Right hindlimb (tissue), 1 donor: ENCODE results near the gene GRK5.
"Not testable (repeated sequence)": the region's sequence is repeated elsewhere in the genome, so short reads cannot be mapped to it uniquely, and the experiment has no call there.

Experiments
- DNase-seq: peaks from one replicate; pipeline ENCODE4 v3.0.0-alpha.2; 2018

The GRK5 gene

GRCh38 chr10:119225083-119225658 lies 17.8 kb downstream of the GRK5 start:
- no peak for DNase-seq

- no peak for DNase-seq
Measured at GRCh38 chr10:119227825-119228224, 20.5 kb downstream of the GRK5 start.

GRCh38 chr10:119231654-119232053 lies 24.3 kb downstream of the GRK5 start:
- no peak for DNase-seq

- DNase-seq: not testable (repeated sequence)
Measured at GRCh38 chr10:119232439-119232838, 25.1 kb downstream of the GRK5 start.

GRCh38 chr10:119233123-119233820 lies 25.9 kb downstream of the GRK5 start:
- no peak for DNase-seq

GRCh38 chr10:119233821-119234220 lies 26.4 kb downstream of the GRK5 start:
- no peak for DNase-seq

GRCh38 chr10:119235356-119235755 lies 28.0 kb downstream of the GRK5 start:
- peak; percentile 75 for DNase-seq

DNA sequence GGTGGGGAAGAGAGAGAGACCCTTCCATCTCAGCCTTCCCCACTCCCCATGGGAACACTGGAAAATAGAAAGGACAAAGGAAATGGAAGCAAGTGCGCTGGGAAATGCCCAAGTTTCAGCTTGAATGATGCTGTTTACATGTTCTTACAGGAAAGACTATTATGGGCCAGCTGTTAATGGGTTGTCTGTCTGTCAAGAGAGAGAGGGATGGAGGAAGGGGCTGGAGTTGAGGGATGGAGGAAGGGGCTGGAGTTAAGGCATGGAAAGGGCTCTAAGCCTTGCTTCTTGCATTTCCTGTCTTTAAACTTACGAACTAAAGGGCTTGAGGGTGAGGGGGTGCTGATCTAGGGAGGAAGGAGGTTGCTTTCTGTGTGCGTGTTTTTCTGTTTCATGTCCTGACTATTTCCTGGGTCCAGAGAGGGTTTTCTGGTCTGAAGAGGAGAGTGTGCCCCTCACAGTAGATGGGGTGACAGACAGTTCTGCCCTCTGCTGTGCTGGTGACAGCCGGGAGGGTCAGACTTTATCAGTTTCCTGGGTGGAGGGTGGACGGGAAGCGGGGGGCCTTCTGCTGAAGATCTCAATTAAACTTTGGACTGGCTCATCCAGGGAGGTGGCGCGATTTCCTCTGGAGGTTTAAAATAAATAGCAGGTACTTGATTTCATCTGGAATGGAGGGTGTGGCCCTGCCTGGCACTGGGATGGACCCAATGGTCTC lies 30.5 kb downstream of the GRK5 start:
- DNase-seq: no peak

DNA sequence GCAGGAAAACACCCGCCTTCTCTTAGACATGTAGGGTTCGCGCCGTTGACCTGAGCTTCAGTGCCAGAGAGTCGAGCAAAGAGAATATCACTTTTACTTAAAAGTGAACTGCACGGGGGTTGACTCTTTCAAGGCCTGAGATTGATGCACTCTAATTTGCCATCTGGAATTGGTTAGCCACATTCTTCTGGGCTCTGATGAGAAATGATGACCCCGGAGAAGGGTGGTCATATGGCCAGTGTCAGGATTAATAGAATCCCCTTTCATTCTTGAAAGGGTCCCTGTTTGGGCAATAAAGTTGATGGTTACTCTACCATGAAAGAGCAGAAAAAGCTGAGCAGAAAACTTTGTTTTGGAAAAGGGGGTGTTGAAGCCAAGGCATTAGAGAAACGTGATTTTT lies 31.2 kb downstream of the GRK5 start:
- peak; percentile 22 for DNase-seq

DNA sequence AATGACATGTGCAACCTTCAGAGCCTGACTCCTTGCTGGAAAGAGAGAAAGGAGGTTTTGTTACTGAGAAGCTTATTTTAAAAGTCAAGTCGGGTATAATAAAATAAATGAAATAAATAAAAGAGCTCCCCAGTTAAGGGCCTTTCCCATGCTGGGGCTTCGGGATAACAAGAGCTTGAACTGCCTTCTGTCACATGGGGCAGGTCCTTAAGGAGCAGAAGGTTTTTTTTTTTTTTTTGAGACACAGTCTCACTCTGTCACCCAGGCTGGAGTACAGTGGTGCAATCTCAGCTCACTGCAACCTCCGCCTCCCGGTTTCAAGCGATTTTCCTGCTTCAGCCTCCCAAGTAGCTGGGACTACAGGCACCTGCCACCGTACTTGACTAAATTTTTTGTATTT lies 31.6 kb downstream of the GRK5 start:
- DNase-seq: not testable (repeated sequence)

DNA sequence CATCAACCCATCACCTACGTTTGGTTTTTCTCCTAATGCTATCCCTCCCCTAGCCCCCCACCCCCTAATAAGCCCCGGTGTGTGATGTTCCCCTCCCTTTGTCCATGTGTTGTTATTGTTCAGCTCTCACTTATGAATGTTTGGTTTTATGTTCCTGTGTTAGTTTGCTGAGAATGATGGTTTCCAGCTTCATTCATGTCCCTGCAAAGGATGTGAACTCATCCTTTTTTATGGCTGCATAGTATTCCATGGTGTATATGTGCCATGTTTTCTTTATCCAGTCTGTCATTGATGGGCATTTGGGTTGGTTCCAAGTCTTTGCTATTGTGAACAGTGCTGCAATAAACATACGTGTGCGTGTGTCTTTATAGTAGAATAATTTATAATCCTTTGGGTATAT lies 32.3 kb downstream of the GRK5 start:
- not testable (repeated sequence) for DNase-seq

- no peak for DNase-seq
Measured at GRCh38 chr10:119241066-119241465, 33.7 kb downstream of the GRK5 start.

- DNase-seq: no peak
Measured at GRCh38 chr10:119242186-119242585, 34.8 kb downstream of the GRK5 start.

- no peak for DNase-seq
Measured at GRCh38 chr10:119243488-119243887, 36.1 kb downstream of the GRK5 start.

GRCh38 chr10:119243967-119244366 lies 36.6 kb downstream of the GRK5 start:
- no peak for DNase-seq

DNA sequence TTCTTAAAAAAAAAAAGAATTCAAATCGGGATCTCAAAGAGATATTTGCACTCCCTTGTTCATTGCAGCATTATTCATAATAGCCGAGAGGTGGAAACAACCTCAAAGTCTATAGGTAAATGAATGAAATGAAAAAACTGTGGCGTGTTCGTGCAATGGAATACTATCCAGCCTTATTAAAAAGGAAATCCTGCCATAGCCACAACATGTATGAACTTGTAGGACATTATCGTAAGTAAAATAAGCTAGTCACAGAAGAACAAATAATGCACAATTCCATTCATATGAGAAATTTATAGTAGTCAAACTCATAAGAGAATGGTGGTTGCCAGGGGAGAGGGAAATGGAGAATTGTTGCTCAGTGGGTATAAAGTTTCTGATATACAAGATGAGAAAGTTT lies 37.9 kb downstream of the GRK5 start:
- DNase-seq: no peak

GRCh38 chr10:119246862-119247549 lies 39.6 kb downstream of the GRK5 start:
- DNase-seq: no peak

- DNase-seq: no peak
Measured at GRCh38 chr10:119247550-119247894, 40.2 kb downstream of the GRK5 start.

DNA sequence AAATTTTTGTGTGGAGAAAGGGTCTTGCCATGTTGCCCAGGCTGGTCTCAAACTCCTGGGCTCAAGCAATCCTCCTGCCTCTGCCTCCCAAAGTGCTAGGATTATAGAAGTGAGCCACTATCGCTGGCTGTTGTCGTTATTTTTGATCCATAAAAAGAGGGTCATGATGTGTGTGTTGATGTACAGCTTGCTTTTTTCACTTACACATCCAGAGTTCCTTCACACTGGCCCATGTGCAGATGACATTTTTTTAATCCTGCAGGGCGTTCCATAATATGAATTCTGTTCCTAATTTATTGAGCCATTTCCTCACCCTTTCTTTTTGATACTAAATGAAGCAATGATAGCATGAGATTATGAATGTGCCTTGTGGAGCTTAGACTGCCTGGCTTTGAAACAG lies 40.8 kb downstream of the GRK5 start:
- no peak for DNase-seq

DNA sequence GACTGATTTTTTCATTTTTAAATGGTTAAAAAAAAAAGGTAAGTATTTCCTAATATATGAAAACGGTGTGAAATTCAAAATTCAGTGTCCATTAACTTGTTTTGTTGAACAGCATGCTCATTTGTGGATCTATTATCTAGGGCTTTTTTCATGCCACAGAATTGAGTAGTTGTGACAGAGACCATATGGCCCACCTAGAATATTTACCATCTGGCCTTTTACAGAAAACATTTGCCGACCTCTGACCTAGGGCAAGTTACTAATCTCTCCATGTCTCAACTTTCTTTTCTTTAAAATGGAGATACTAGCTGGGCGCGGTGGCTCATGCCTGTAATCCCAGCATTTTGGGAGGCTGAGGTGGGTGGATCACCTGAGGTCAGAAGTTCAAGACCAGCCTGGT lies 41.3 kb downstream of the GRK5 start:
- DNase-seq: no peak

- DNase-seq: no peak
Measured at GRCh38 chr10:119250641-119251314, 43.4 kb downstream of the GRK5 start.

- no peak for DNase-seq
Measured at GRCh38 chr10:119251315-119251708, 43.9 kb downstream of the GRK5 start.

- DNase-seq: no peak
Measured at GRCh38 chr10:119252051-119252465, 44.7 kb downstream of the GRK5 start.
